Thyroid gland (tissue), 4 donors: ENCODE data around the gene HOXB7.

ENCODE experiments used
- POLR2A ChIP-seq, 2 donors: fragments of 450-650 bp; IDR thresholded peaks; one replicate each; pipeline ENCODE4 v1.6.1; 2017; ENCODE audit warnings: antibody characterized with exemption in 2 of 2, mild to moderate bottlenecking in 2 of 2, moderate library complexity in 1 of 2
- TF ChIP-seq, protein P1 (sequence below), 6 experiments: fragments of 200-600 bp in 3 of 6; fragments of 450-650 bp in 3 of 6; sonication (generic) in 3 of 6; IDR thresholded peaks; one replicate each; pipeline ENCODE4 v1.5.1; 2016 to 2019; ENCODE audit warnings: antibody characterized with exemption in 6 of 6, mild to moderate bottlenecking in 2 of 6, inconsistent platforms in 1 of 6, moderate library complexity in 1 of 6

DNA sequence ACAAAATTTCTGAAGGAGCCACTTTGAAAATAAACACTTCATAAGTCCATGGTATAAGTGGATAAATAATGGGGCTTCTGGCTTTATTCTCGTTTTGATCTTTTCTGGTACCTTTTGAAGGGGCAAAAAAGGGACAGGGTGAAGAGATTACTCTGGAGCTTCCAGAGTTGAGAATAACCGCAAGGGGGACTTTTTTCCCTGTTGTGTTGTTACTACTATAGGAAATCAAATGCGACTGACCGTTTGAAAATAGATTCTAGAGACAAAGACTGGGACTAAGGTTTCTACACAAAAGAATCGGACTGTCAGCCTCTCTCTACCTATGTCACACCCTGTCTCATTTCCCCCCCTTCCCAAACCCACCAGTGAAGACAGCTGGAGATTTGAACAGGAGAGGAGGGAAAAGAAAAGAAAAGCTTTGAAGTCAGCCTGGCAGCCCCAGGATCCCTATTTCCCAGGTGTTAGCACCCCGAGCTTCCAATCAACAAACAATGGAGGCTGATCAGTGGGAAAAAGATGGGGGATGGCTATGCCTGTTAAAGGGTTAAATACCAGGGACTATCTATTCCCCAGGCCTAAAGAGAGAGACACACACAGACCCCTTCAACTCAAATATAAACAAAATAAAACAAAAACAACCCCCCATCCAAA is 41.0 kb downstream of the HOXB7 start:
- TF ChIP-seq, protein P1, sequence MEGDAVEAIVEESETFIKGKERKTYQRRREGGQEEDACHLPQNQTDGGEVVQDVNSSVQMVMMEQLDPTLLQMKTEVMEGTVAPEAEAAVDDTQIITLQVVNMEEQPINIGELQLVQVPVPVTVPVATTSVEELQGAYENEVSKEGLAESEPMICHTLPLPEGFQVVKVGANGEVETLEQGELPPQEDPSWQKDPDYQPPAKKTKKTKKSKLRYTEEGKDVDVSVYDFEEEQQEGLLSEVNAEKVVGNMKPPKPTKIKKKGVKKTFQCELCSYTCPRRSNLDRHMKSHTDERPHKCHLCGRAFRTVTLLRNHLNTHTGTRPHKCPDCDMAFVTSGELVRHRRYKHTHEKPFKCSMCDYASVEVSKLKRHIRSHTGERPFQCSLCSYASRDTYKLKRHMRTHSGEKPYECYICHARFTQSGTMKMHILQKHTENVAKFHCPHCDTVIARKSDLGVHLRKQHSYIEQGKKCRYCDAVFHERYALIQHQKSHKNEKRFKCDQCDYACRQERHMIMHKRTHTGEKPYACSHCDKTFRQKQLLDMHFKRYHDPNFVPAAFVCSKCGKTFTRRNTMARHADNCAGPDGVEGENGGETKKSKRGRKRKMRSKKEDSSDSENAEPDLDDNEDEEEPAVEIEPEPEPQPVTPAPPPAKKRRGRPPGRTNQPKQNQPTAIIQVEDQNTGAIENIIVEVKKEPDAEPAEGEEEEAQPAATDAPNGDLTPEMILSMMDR (IDR thresholded peaks at IDR 0.05) = no peak
- no peak for TF ChIP-seq POLR2A (IDR thresholded peaks at IDR 0.05)
